Gastroesophageal sphincter (tissue), 4 donors: ENCODE results near the gene ARL14EP. TPM values are rescaled to one million over a fixed set of nuclear protein-coding genes. Genes with fewer than 3 reads are reported as not detected.

Experiments
- ATAC-seq: fragments of 150-250 bp; one replicate; pipeline ENCODE4 v1.9.1; 2016; ENCODE audit warnings: mild to moderate bottlenecking, moderate library complexity
- H3K27ac ChIP-seq, 4 donors: fragments of 200-600 bp; sonication (generic) in 3 of 4; 1 replicate in 3 of 4; 2 replicates in 1 of 4; pipeline ENCODE4 v1.5.1; 2016 to 2019
- H3K27me3 ChIP-seq: fragments of 200-600 bp; sonication (generic); one replicate; pipeline ENCODE4 v1.5.1; 2019
- H3K36me3 ChIP-seq, 2 donors: fragments of 200-600 bp; sonication (generic); one replicate each; pipeline ENCODE4 v1.5.1; 2019; ENCODE audit warnings: control low read depth in 1 of 2
- H3K4me1 ChIP-seq, 3 donors: fragments of 200-600 bp; sonication (generic); 1 replicate in 2 of 3; 2 replicates in 1 of 3; pipeline ENCODE4 v1.5.1; 2016 to 2019; ENCODE audit warnings: control low read depth in 2 of 3
- H3K4me3 ChIP-seq, 2 donors: fragments of 200-600 bp; sonication (generic); one replicate each; pipeline ENCODE4 v1.5.1; 2019; ENCODE audit warnings: mild to moderate bottlenecking in 1 of 2, moderate library complexity in 1 of 2
- H3K9me3 ChIP-seq, 3 donors: fragments of 200-600 bp; sonication (generic); one replicate each; pipeline ENCODE4 v1.5.1; 2017 to 2019; ENCODE audit warnings: control low read depth in 2 of 3
- EP300 ChIP-seq: sonication (generic); formaldehyde crosslinking; IDR thresholded peaks from one replicate; pipeline ENCODE4 v1.6.1; 2017; ENCODE audit warnings: antibody characterized with exemption, mild to moderate bottlenecking
- POLR2A ChIP-seq, 2 donors: fragments of 450-650 bp; IDR thresholded peaks; one replicate each; pipeline ENCODE4 v1.6.1; 2017; ENCODE audit warnings: antibody characterized with exemption in 2 of 2, mild to moderate bottlenecking in 2 of 2, moderate library complexity in 1 of 2
- POLR2AphosphoS5 ChIP-seq: sonication (generic); formaldehyde crosslinking; IDR thresholded peaks from one replicate; pipeline ENCODE4 v1.6.1; 2017; ENCODE audit warnings: antibody characterized with exemption
- WGBS, 2 donors: methylation state at CpG; one replicate each; pipeline ENCODE4 v1.1.5; 2018; ENCODE audit warnings: low coverage in 1 of 2; 5-methylcytosine and 5-hydroxymethylcytosine counted together
- total RNA-seq, 4 donors: library from RNA; depleted of rRNA; stranded (reverse); fragments of >200 nt; gene quantifications; one replicate each; pipeline ENCODE4 v1.1.0, GENCODE V29; 2016
- TF ChIP-seq, protein P1 (sequence below), 4 experiments: fragments of 200-600 bp in 2 of 4; fragments of 450-650 bp in 2 of 4; sonication (generic) in 1 of 4; IDR thresholded peaks; one replicate each; pipeline ENCODE4 v1.5.1; 2017 to 2019; ENCODE audit warnings: antibody characterized with exemption in 4 of 4, mild to moderate bottlenecking in 2 of 4, moderate library complexity in 2 of 4

Gene ARL14EP
- total RNA-seq, 4 donors from 2014 or later, result 20.7 to 38.8 (median 33.0) TPM

DNA sequence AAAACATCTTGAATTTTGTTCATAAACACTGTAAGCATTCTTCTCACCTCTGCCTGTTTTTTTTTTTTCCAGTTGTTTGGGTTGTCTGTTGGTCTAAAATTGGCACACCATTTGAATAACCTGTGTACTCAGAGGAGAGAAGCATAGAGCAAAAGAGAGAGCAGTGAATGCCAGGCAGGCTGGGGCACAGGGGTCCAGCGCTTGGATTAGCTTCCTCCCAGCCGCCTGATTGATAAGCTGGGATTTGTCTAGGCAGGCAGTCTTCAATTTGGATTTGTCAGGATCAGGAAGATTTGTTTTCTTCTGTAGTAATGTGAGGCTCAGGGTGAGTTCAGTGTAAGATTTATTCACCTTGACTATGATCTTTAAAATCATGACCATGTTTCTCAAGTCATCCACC lies 59.0 kb downstream of the ARL14EP start:
- H3K36me3 ChIP-seq, result no peaks in the 10 kb centered on the region
- H3K27ac ChIP-seq, result no peak overlapping the region
- TF ChIP-seq POLR2AphosphoS5 (no peak), POLR2A (IDR thresholded peaks at IDR 0.05) (no peak), EP300 (no peak)
- TF ChIP-seq, protein P1, sequence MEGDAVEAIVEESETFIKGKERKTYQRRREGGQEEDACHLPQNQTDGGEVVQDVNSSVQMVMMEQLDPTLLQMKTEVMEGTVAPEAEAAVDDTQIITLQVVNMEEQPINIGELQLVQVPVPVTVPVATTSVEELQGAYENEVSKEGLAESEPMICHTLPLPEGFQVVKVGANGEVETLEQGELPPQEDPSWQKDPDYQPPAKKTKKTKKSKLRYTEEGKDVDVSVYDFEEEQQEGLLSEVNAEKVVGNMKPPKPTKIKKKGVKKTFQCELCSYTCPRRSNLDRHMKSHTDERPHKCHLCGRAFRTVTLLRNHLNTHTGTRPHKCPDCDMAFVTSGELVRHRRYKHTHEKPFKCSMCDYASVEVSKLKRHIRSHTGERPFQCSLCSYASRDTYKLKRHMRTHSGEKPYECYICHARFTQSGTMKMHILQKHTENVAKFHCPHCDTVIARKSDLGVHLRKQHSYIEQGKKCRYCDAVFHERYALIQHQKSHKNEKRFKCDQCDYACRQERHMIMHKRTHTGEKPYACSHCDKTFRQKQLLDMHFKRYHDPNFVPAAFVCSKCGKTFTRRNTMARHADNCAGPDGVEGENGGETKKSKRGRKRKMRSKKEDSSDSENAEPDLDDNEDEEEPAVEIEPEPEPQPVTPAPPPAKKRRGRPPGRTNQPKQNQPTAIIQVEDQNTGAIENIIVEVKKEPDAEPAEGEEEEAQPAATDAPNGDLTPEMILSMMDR (IDR thresholded peaks at IDR 0.05), result no peak
- H3K4me3 ChIP-seq, result no peak overlapping the region
- no peaks in the 10 kb centered on the region for H3K9me3 ChIP-seq
- H3K4me1 ChIP-seq, result no peaks in the 10 kb centered on the region
- 58 to 83% methylated on average over 2 of the region's 2 CpGs for WGBS, 2 donors
- no peak for ATAC-seq
- H3K27me3 ChIP-seq, result no peaks in the 10 kb centered on the region

Other genes with a start within 250 kb of the ARL14EP start
- gene FSHB, start 92.1 kb upstream of the ARL14EP start, total RNA-seq, result not detected